ENCODE measurements around the gene DPF3.

Gene DPF3

GRCh38 chr14:72743626-72744025 lies 150.3 kb downstream of the DPF3 start:
- Histone ChIP-seq H3K27me3 (ENCODE audit: control insufficient read depth, low read length) (no peaks in the 10 kb centered on the region), H3K4me2 (ENCODE audit: low read length) (no peak overlapping the region), H3F3A (ENCODE audit: control insufficient read depth, insufficient read depth) (no peaks in the 10 kb centered on the region), H3K9me3 (ENCODE audit: control insufficient read depth, insufficient read depth, low read length) (no peaks in the 10 kb centered on the region; the same call in 1 of the 2 replicates), H3K27ac (ENCODE audit: low read depth, low read length) (no peak overlapping the region), H3K36me3 (ENCODE audit: control insufficient read depth, low read length) (no peaks in the 10 kb centered on the region), H3K4me1 (ENCODE audit: control insufficient read depth, low read length) (no peaks in the 10 kb centered on the region), H4K20me1 (ENCODE audit: control insufficient read depth, insufficient read depth, low read depth, low read length) (no peaks in the 10 kb centered on the region), H3K4me3 (ENCODE audit: low read length) (no peak overlapping the region), H3K9me2 (replicated peaks; ENCODE audit: control insufficient read depth, low read length) (no peaks in the 10 kb centered on the region), H3K79me2 (ENCODE audit: control insufficient read depth, low read length) (no peaks in the 10 kb centered on the region)
- no peak for TF ChIP-seq EZH2phosphoT487 (IDR thresholded peaks at IDR 0.05; ENCODE audit: borderline replicate concordance, low read length)
- TF ChIP-seq CTCF (IDR thresholded peaks at IDR 0.05; ENCODE audit: low read depth, low read length, poor library complexity, severe bottlenecking) = no peak

GRCh38 chr14:72742838-72743195 lies 151.1 kb downstream of the DPF3 start:
- no peak overlapping the region for H3K27ac ChIP-seq (ENCODE audit: low read depth, low read length)
- H3K4me3 ChIP-seq (ENCODE audit: low read length) = no peak overlapping the region
- no peaks in the 10 kb centered on the region; the same call in 1 of the 2 replicates for H3K9me3 ChIP-seq (ENCODE audit: control insufficient read depth, insufficient read depth, low read length)
- no peaks in the 10 kb centered on the region for H3K36me3 ChIP-seq (ENCODE audit: control insufficient read depth, low read length)
- H3F3A ChIP-seq (ENCODE audit: control insufficient read depth, insufficient read depth) = no peaks in the 10 kb centered on the region
- no peaks in the 10 kb centered on the region for H3K9me2 ChIP-seq (replicated peaks; ENCODE audit: control insufficient read depth, low read length)
- no peak overlapping the region for H3K4me2 ChIP-seq (ENCODE audit: low read length)
- no peaks in the 10 kb centered on the region for H3K27me3 ChIP-seq (ENCODE audit: control insufficient read depth, low read length)
- no peak for TF ChIP-seq CTCF (IDR thresholded peaks at IDR 0.05; ENCODE audit: low read depth, low read length, poor library complexity, severe bottlenecking)
- no peak for TF ChIP-seq EZH2phosphoT487 (IDR thresholded peaks at IDR 0.05; ENCODE audit: borderline replicate concordance, low read length)
- H3K4me1 ChIP-seq (ENCODE audit: control insufficient read depth, low read length) = no peaks in the 10 kb centered on the region
- no peaks in the 10 kb centered on the region for H4K20me1 ChIP-seq (ENCODE audit: control insufficient read depth, insufficient read depth, low read depth, low read length)
- H3K79me2 ChIP-seq (ENCODE audit: control insufficient read depth, low read length) = no peaks in the 10 kb centered on the region

GRCh38 chr14:72742118-72742837 lies 151.6 kb downstream of the DPF3 start:
- Histone ChIP-seq H3K4me1 (ENCODE audit: control insufficient read depth, low read length) (no peaks in the 10 kb centered on the region), H3K27me3 (ENCODE audit: control insufficient read depth, low read length) (no peaks in the 10 kb centered on the region), H4K20me1 (ENCODE audit: control insufficient read depth, insufficient read depth, low read depth, low read length) (no peaks in the 10 kb centered on the region), H3K27ac (ENCODE audit: low read depth, low read length) (no peak overlapping the region), H3K9me3 (ENCODE audit: control insufficient read depth, insufficient read depth, low read length) (no peaks in the 10 kb centered on the region), H3K36me3 (ENCODE audit: control insufficient read depth, low read length) (no peaks in the 10 kb centered on the region), H3K79me2 (ENCODE audit: control insufficient read depth, low read length) (no peaks in the 10 kb centered on the region), H3F3A (ENCODE audit: control insufficient read depth, insufficient read depth) (no peaks in the 10 kb centered on the region), H3K4me2 (ENCODE audit: low read length) (no peak overlapping the region), H3K4me3 (ENCODE audit: low read length) (no peak overlapping the region), H3K9me2 (replicated peaks; ENCODE audit: control insufficient read depth, low read length) (no peaks in the 10 kb centered on the region)
- TF ChIP-seq CTCF (IDR thresholded peaks at IDR 0.05; ENCODE audit: low read depth, low read length, poor library complexity, severe bottlenecking) = no peak
- no peak for TF ChIP-seq EZH2phosphoT487 (IDR thresholded peaks at IDR 0.05; ENCODE audit: borderline replicate concordance, low read length)
